GM23338 (cell line): ENCODE results near the gene ECM2. TPM values are rescaled to one million over a fixed set of nuclear protein-coding genes. Genes with fewer than 3 reads are reported as not detected.

Source experiments
- ATAC-seq: fragments of 200-7000 bp; cut with Tn5 transposase; 3 replicates; pipeline ENCODE4 v1.9.1; 2020
- DNase-seq: peaks from one replicate; pipeline ENCODE4 v3.0.0-alpha.2; 2015; ENCODE audit warnings: low spot score
- H2AFZ ChIP-seq: fragments of 200-600 bp; sonication (generic); 2 replicates; pipeline ENCODE4 v1.8.0; 2016; ENCODE audit warnings: antibody characterized with exemption, mild to moderate bottlenecking, moderate library complexity
- H3F3A ChIP-seq: fragments of 200-600 bp; sonication (generic); replicated peaks from 2 replicates; pipeline ENCODE4 v1.8.0; 2017; ENCODE audit warnings: antibody characterized with exemption, mixed run types, low read depth
- H3K27ac ChIP-seq: fragments of 200-600 bp; sonication (generic); 2 replicates; pipeline ENCODE4 v1.6.1; 2016; ENCODE audit warnings: low read depth
- H3K27me3 ChIP-seq: fragments of 200-600 bp; sonication (generic); 2 replicates; pipeline ENCODE4 v1.8.0; 2016; ENCODE audit warnings: mild to moderate bottlenecking, mixed run types, moderate library complexity; ENCODE audit not compliant: insufficient read depth
- H3K36me3 ChIP-seq: fragments of 200-600 bp; sonication (generic); 2 replicates; pipeline ENCODE4 v1.8.0; 2016; ENCODE audit warnings: mild to moderate bottlenecking; ENCODE audit not compliant: insufficient read depth
- H3K4me1 ChIP-seq: fragments of 200-600 bp; sonication (generic); 2 replicates; pipeline ENCODE4 v1.8.0; 2016; ENCODE audit warnings: mild to moderate bottlenecking, moderate library complexity; ENCODE audit not compliant: insufficient read depth
- H3K4me2 ChIP-seq: fragments of 200-600 bp; sonication (generic); 2 replicates; pipeline ENCODE4 v1.7.1; 2017; ENCODE audit warnings: mixed run types
- H3K4me3 ChIP-seq: fragments of 200-600 bp; sonication (generic); 2 replicates; pipeline ENCODE4 v1.6.1; 2016; ENCODE audit warnings: mixed run types
- H3K79me2 ChIP-seq: fragments of 200-600 bp; sonication (generic); replicated peaks from 2 replicates; pipeline ENCODE4 v1.8.0; 2017; ENCODE audit warnings: mild to moderate bottlenecking; ENCODE audit not compliant: insufficient read depth
- H3K9me2 ChIP-seq: fragments of 200-600 bp; sonication (generic); 2 replicates; pipeline ENCODE4 v1.8.0; 2017; ENCODE audit not compliant: insufficient read depth
- H4K20me1 ChIP-seq: fragments of 200-600 bp; sonication (generic); replicated peaks from 2 replicates; pipeline ENCODE4 v1.8.0; 2017; ENCODE audit warnings: mild to moderate bottlenecking; ENCODE audit not compliant: insufficient read depth
- H3K27ac Mint-ChIP-seq: 2 replicates; pipeline ENCODE4 v1.8.0; 2020; ENCODE audit warnings: inconsistent platforms, mild to moderate bottlenecking, moderate library complexity, mixed read lengths
- H3K27me3 Mint-ChIP-seq: 3 replicates; pipeline ENCODE4 v1.8.0; 2022; ENCODE audit warnings: low read depth, mild to moderate bottlenecking, moderate library complexity, mixed read lengths, inconsistent platforms; ENCODE audit not compliant: insufficient read depth, poor library complexity
- H3K36me3 Mint-ChIP-seq: 3 replicates; pipeline ENCODE4 v1.8.0; 2021; ENCODE audit warnings: low read depth, mild to moderate bottlenecking, inconsistent platforms, moderate library complexity, mixed read lengths
- H3K4me1 Mint-ChIP-seq: 3 replicates; pipeline ENCODE4 v1.8.0; 2020; ENCODE audit warnings: mild to moderate bottlenecking, inconsistent platforms, mixed read lengths
- H3K4me3 Mint-ChIP-seq: 3 replicates; pipeline ENCODE4 v1.8.0; 2021; ENCODE audit warnings: moderate library complexity, mild to moderate bottlenecking, inconsistent platforms, mixed read lengths
- H3K9me3 Mint-ChIP-seq: 3 replicates; pipeline ENCODE4 v1.8.0; 2020; ENCODE audit warnings: moderate library complexity, mild to moderate bottlenecking, inconsistent platforms, mixed read lengths
- CTCF ChIP-seq, 2 experiments: fragments of 200-600 bp in 1 of 2; sonication (generic) in 1 of 2; conservative IDR thresholded peaks; 2 replicates each; pipeline versions ENCODE4 v1.5.1 to v1.6.1; 2016 to 2017; ENCODE audit warnings: antibody characterized with exemption in 2 of 2, low read depth in 2 of 2, mild to moderate bottlenecking in 2 of 2, moderate library complexity in 1 of 2
- ETS1 ChIP-seq: IDR thresholded peaks from 2 replicates; pipeline ENCODE4 v1.6.1; 2016; ENCODE audit warnings: antibody characterized with exemption
- EZH2 ChIP-seq: fragments of 200-600 bp; sonication (generic); IDR thresholded peaks from one replicate; pipeline ENCODE4 v1.8.0; 2017; ENCODE audit warnings: antibody characterized with exemption, mild to moderate bottlenecking, low read depth; ENCODE audit not compliant: unreplicated experiment
- EZH2phosphoT487 ChIP-seq: fragments of 200-600 bp; sonication (generic); IDR thresholded peaks from one replicate; pipeline ENCODE4 v1.8.1; 2018; ENCODE audit warnings: antibody characterized with exemption; ENCODE audit not compliant: unreplicated experiment
- NANOG ChIP-seq: IDR thresholded peaks from 2 replicates; pipeline ENCODE4 v1.6.1; 2016; ENCODE audit warnings: antibody characterized with exemption, borderline replicate concordance
- POLR2AphosphoS5 ChIP-seq: IDR thresholded peaks from 2 replicates; pipeline ENCODE4 v1.6.1; 2016; ENCODE audit warnings: antibody characterized with exemption, low read depth
- REST ChIP-seq: IDR thresholded peaks from one replicate; pipeline ENCODE4 v1.6.1; 2018; ENCODE audit warnings: antibody characterized with exemption; ENCODE audit not compliant: unreplicated experiment
- STAT1 ChIP-seq: IDR thresholded peaks from one replicate; pipeline ENCODE4 v1.6.1; 2016; ENCODE audit warnings: antibody characterized with exemption; ENCODE audit not compliant: unreplicated experiment
- polyA plus RNA-seq: library from polyadenylated mRNA; unstranded; fragments of >200 nt; fragmentation: Nextera tagmentation; extraction: Ambion mirVana; gene quantifications from 2 replicates; pipeline ENCODE4 v1.2.1, GENCODE V29; 2016
- total RNA-seq: library from RNA; depleted of rRNA; stranded (reverse); fragments of >200 nt; shearing (Covaris generic); gene quantifications from 2 replicates; pipeline ENCODE4 v1.2.3, GENCODE V29; 2014

ECM2 gene
- total and polyA plus RNA-seq, 2 experiments from 2014 or later, result 0.79 TPM; not detected in 1

GRCh38 chr9:92516521-92516920 is 19.3 kb downstream of the ECM2 start (continued):
- TF ChIP-seq REST, result no peak
- no peak for TF ChIP-seq ETS1
- TF ChIP-seq POLR2AphosphoS5, result no peak
- TF ChIP-seq EZH2phosphoT487, result no peak
- no peak for TF ChIP-seq EZH2
- no peak for TF ChIP-seq STAT1
- no peak for TF ChIP-seq CTCF (conservative IDR thresholded peaks at IDR 0.05; ENCODE audit: low read depth in 2 of 2)
- no peak for TF ChIP-seq NANOG

GRCh38 chr9:92514635-92515034 is 21.2 kb downstream of the ECM2 start:
- Mint-ChIP-seq H3K27ac (no peak overlapping the region), H3K4me3 (no peak overlapping the region), H3K9me3 (no peaks in the 10 kb centered on the region), H3K36me3 (no peaks in the 10 kb centered on the region), H3K27me3 (peaks cover 8% of the 10 kb centered on the region), H3K4me1 (peaks cover 6% of the 10 kb centered on the region; the same call in 2 of the 3 replicates)
- H3K27ac ChIP-seq, result no peak overlapping the region
- no peaks in the 10 kb centered on the region for H3K36me3 ChIP-seq
- DNase-seq (no peak), ATAC-seq (no peak)
- H3F3A ChIP-seq, result no peaks in the 10 kb centered on the region
- H2AFZ ChIP-seq, result no peak overlapping the region
- H3K9me2 ChIP-seq, result no peaks in the 10 kb centered on the region
- no peak overlapping the region for H3K4me3 ChIP-seq
- TF ChIP-seq ETS1, result no peak
- TF ChIP-seq EZH2phosphoT487, result no peak
- no peak overlapping the region for H3K4me2 ChIP-seq
- H3K4me1 ChIP-seq, result peaks cover 7% of the 10 kb centered on the region; the same call in 1 of the 2 replicates
- H3K79me2 ChIP-seq, result no peaks in the 10 kb centered on the region
- no peaks in the 10 kb centered on the region for H3K27me3 ChIP-seq
- no peaks in the 10 kb centered on the region for H4K20me1 ChIP-seq
